GM12891 (cell line): Measurements from ENCODE around the gene PRSS22.

ENCODE experiments used
- POLR2A ChIP-seq: IDR thresholded peaks from 2 replicates; pipeline ENCODE4 v1.6.1; 2011; ENCODE audit warnings: low read depth, low read length, control low read depth
- POLR2AphosphoS5 ChIP-seq: IDR thresholded peaks from 2 replicates; pipeline ENCODE4 v1.6.1; 2011; ENCODE audit warnings: low read depth, low read length, control low read depth
- POU2F2 ChIP-seq: IDR thresholded peaks from 2 replicates; pipeline ENCODE4 v1.6.1; 2011; ENCODE audit warnings: low read depth, mild to moderate bottlenecking, control low read depth, low read length, moderate library complexity
- TAF1 ChIP-seq: IDR thresholded peaks from 2 replicates; pipeline ENCODE4 v1.6.1; 2011; ENCODE audit warnings: low read depth, low read length, control low read depth

GRCh38 chr16:2842340-2843000, 15.5 kb downstream of the PRSS22 start:
- no peak for TF ChIP-seq POLR2AphosphoS5
- TF ChIP-seq POLR2A = no peak
- no peak for TF ChIP-seq TAF1
- TF ChIP-seq POU2F2 = no peak
